Uterine smooth muscle cell (primary cell): ENCODE data around the gene BTBD18. TPM values are rescaled to one million over a fixed set of nuclear protein-coding genes. Genes with fewer than 3 reads are reported as not detected.

Source experiments
- total RNA-seq: library from RNA; depleted of rRNA; stranded (reverse); fragments of >200 nt; gene quantifications from 2 replicates; pipeline ENCODE4 v1.2.3, GENCODE V29; 2014

The BTBD18 gene
- total RNA-seq, result not detected in 2 replicates

GRCh38 chr11:57751676-57752253, at the start of gene BTBD18:
Gene BTBD18, minus strand, starts transcription at chr11:57751819. Its CDS starts 631 bp downstream, at chr11:57751188.

GRCh38 chr11:57761301-57762234, 9.9 kb upstream of the BTBD18 start, which contains the start of gene CTNND1:
Gene CTNND1, plus strand, starts transcription at chr11:57761802. Its CDS starts 29,677 bp downstream, at chr11:57791479.

GRCh38 chr11:57741132-57742086, 10.2 kb downstream of the BTBD18 start, which contains the start of gene SELENOH:
Gene SELENOH, plus strand, starts transcription at chr11:57741491. Its CDS starts 105 bp downstream, at chr11:57741596.

GRCh38 chr11:57712256-57713150, 39.1 kb downstream of the BTBD18 start, which contains the start of gene TMX2:
Gene TMX2, plus strand, starts transcription at chr11:57712593. Its CDS starts 26 bp downstream, at chr11:57712619.

GRCh38 chr11:57711414-57712255, 40.0 kb downstream of the BTBD18 start, which contains the start of gene MED19:
Gene MED19, minus strand, starts transcription at chr11:57712215. Its CDS starts 36 bp downstream, at chr11:57712179.

Other genes with a start within 250 kb of the BTBD18 start
- 18.0 and 22.5 TPM in 2 replicates for gene SLC43A1, start 236.1 kb downstream of the BTBD18 start, total RNA-seq
- 47.5 and 65.8 TPM in 2 replicates for gene TIMM10, start 221.1 kb downstream of the BTBD18 start, total RNA-seq
- not detected in 2 replicates for gene SMTNL1, start 214.2 kb downstream of the BTBD18 start, total RNA-seq
- 36.4 and 50.7 TPM in 2 replicates for gene UBE2L6, start 184.1 kb downstream of the BTBD18 start, total RNA-seq
- gene SERPING1, start 154.1 kb downstream of the BTBD18 start, total RNA-seq, result 4.3 and 9.6 TPM in 2 replicates
- 0.66 and 1.6 TPM in 2 replicates for gene YPEL4, start 101.9 kb downstream of the BTBD18 start, total RNA-seq
- gene CLP1, start 94.1 kb downstream of the BTBD18 start, total RNA-seq, result 16.4 and 21.9 TPM in 2 replicates
- 26.9 and 29.2 TPM in 2 replicates for gene ZDHHC5, start 83.7 kb downstream of the BTBD18 start, total RNA-seq
- gene MED19, start 39.6 kb downstream of the BTBD18 start, total RNA-seq, result 13.5 and 14.8 TPM in 2 replicates
- 50.0 and 65.7 TPM in 2 replicates for gene TMX2, start 39.2 kb downstream of the BTBD18 start, total RNA-seq
- gene SELENOH, start 10.3 kb downstream of the BTBD18 start, total RNA-seq, result 94.1 and 131 TPM in 2 replicates
- 87.6 and 93.8 TPM in 2 replicates for gene CTNND1, start 10.0 kb upstream of the BTBD18 start, total RNA-seq